Measurements from ENCODE around the gene S100A16. TPM values are rescaled to one million over a fixed set of nuclear protein-coding genes. Genes with fewer than 3 reads are reported as not detected.

Gene S100A16
- total and polyA plus RNA-seq, 9 of the 15 experiments (the other 6 are each of a cell fraction or from before 2014, with no cell fraction given) = 1.6 to 6.9 (median 4.3) TPM

DNA sequence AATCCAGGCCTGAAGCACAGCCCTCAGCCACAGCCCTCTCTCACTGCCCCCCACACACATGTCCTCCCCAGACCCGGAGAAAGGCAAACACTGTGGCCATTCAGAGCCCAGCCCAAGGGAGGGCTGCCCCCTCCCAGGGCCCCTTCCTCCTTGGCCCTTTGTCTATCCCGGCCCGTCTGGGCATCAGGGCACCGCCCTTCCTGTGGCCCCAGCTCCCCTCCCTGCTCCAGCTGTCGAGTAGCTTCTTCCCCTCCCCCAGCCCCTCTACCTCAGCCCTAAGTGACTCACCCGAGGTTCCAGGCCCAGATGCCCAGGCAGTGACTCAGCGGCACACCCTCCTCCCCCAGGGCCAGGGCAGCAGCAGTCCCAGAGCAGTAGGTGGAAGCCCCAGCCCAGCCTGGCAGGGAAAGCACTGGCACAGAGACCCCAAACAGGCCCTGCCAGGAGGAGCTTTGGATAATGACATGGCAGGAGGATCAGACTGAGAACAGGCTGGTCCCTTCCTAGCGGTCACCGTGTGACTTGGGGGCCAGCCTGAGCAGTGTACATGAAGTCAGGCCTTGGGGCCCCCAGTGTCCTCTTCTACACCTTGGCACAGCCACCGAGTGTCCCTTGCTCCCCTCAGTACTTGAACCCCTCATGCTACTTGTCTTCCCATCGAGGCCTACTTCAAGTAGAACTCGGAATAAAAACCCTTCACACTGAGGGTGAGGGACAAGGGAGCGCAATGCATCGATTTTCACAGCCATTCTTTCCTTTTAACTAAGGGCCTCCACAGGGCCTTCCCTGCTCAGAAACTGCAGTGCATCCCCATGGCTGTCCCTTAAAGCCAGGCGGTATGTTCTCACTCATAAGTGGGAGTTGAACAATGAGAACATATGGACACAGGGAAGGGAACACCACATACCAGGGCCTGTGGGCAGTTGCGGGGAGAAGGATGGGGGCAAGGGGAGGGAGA is 46.2 kb downstream of the S100A16 start (continued):
- TF ChIP-seq E2F4 (CRISPR knock-in tag; IDR thresholded peaks at IDR 0.05; ENCODE audit: low read depth) (no peak), ZKSCAN8 (CRISPR knock-in tag; IDR thresholded peaks at IDR 0.05) (peak; percentile 74; the same call in 1 of the 2 replicates), SIN3B (IDR thresholded peaks at IDR 0.05; ENCODE audit: low read depth) (no peak), NR3C1 (CRISPR knock-in tag; IDR thresholded peaks at IDR 0.05) (no peak), BCL6 (CRISPR knock-in tag; IDR thresholded peaks at IDR 0.05) (no peak), TCF3 (CRISPR knock-in tag; IDR thresholded peaks at IDR 0.05) (peak; percentile 62), PHF20 (IDR thresholded peaks at IDR 0.05; ENCODE audit: partially characterized antibody) (peak; percentile 31), ILK (tag; IDR thresholded peaks at IDR 0.05; ENCODE audit: borderline replicate concordance, low read depth) (no peak), GABPB1 (CRISPR knock-in tag; IDR thresholded peaks at IDR 0.05) (peak; percentile 69), MAFF (IDR thresholded peaks at IDR 0.05; ENCODE audit: low read length) (peak; percentile 9; the same call in 1 of the 2 replicates), SETDB1 (IDR thresholded peaks at IDR 0.05; ENCODE audit: low read length) (no peak), ETV1 (tag; conservative IDR thresholded peaks at IDR 0.05; ENCODE audit: low read depth) (peak; percentile 49), MCM5 (IDR thresholded peaks at IDR 0.05; ENCODE audit: low read depth) (no peak), GATA2 (CRISPR knock-in tag; IDR thresholded peaks at IDR 0.05) (no peak), E2F8 (IDR thresholded peaks at IDR 0.05; ENCODE audit: low read depth, partially characterized antibody) (no peak), MYNN (IDR thresholded peaks at IDR 0.05) (peak; percentile 99), MYNN (CRISPR knock-in tag; IDR thresholded peaks at IDR 0.05) (no peak), ZNF785 (CRISPR knock-in tag; IDR thresholded peaks at IDR 0.05) (no peak), SOX6 (IDR thresholded peaks at IDR 0.05) (peak; percentile 65), ZNF76 (CRISPR knock-in tag; IDR thresholded peaks at IDR 0.05; ENCODE audit: borderline replicate concordance) (no peak)
- TF ChIP-seq, protein P1, sequence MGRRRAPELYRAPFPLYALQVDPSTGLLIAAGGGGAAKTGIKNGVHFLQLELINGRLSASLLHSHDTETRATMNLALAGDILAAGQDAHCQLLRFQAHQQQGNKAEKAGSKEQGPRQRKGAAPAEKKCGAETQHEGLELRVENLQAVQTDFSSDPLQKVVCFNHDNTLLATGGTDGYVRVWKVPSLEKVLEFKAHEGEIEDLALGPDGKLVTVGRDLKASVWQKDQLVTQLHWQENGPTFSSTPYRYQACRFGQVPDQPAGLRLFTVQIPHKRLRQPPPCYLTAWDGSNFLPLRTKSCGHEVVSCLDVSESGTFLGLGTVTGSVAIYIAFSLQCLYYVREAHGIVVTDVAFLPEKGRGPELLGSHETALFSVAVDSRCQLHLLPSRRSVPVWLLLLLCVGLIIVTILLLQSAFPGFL (CRISPR knock-in tag; IDR thresholded peaks at IDR 0.05) = no peak
- TF ChIP-seq, protein P2, sequence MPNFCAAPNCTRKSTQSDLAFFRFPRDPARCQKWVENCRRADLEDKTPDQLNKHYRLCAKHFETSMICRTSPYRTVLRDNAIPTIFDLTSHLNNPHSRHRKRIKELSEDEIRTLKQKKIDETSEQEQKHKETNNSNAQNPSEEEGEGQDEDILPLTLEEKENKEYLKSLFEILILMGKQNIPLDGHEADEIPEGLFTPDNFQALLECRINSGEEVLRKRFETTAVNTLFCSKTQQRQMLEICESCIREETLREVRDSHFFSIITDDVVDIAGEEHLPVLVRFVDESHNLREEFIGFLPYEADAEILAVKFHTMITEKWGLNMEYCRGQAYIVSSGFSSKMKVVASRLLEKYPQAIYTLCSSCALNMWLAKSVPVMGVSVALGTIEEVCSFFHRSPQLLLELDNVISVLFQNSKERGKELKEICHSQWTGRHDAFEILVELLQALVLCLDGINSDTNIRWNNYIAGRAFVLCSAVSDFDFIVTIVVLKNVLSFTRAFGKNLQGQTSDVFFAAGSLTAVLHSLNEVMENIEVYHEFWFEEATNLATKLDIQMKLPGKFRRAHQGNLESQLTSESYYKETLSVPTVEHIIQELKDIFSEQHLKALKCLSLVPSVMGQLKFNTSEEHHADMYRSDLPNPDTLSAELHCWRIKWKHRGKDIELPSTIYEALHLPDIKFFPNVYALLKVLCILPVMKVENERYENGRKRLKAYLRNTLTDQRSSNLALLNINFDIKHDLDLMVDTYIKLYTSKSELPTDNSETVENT (CRISPR knock-in tag; IDR thresholded peaks at IDR 0.05) = no peak

Data from K562 (cell line).